HG02798 (cell line): ENCODE measurements around the gene ARHGAP23.

ENCODE experiments used
- ATAC-seq: cut with Tn5 transposase; IDR thresholded peaks from one replicate; pipeline ENCODE4 v1.9.1; 2021; ENCODE audit warnings: mild to moderate bottlenecking; ENCODE audit not compliant: unreplicated experiment, poor library complexity

Gene ARHGAP23, protein sequence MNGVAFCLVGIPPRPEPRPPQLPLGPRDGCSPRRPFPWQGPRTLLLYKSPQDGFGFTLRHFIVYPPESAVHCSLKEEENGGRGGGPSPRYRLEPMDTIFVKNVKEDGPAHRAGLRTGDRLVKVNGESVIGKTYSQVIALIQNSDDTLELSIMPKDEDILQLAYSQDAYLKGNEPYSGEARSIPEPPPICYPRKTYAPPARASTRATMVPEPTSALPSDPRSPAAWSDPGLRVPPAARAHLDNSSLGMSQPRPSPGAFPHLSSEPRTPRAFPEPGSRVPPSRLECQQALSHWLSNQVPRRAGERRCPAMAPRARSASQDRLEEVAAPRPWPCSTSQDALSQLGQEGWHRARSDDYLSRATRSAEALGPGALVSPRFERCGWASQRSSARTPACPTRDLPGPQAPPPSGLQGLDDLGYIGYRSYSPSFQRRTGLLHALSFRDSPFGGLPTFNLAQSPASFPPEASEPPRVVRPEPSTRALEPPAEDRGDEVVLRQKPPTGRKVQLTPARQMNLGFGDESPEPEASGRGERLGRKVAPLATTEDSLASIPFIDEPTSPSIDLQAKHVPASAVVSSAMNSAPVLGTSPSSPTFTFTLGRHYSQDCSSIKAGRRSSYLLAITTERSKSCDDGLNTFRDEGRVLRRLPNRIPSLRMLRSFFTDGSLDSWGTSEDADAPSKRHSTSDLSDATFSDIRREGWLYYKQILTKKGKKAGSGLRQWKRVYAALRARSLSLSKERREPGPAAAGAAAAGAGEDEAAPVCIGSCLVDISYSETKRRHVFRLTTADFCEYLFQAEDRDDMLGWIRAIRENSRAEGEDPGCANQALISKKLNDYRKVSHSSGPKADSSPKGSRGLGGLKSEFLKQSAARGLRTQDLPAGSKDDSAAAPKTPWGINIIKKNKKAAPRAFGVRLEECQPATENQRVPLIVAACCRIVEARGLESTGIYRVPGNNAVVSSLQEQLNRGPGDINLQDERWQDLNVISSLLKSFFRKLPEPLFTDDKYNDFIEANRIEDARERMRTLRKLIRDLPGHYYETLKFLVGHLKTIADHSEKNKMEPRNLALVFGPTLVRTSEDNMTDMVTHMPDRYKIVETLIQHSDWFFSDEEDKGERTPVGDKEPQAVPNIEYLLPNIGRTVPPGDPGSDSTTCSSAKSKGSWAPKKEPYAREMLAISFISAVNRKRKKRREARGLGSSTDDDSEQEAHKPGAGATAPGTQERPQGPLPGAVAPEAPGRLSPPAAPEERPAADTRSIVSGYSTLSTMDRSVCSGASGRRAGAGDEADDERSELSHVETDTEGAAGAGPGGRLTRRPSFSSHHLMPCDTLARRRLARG (N-terminal part only)

GRCh38 chr17:38428112-38428642 is at the start of gene ARHGAP23:
Gene ARHGAP23 (plus strand): TSS chr17:38428464. CDS start chr17:38428486, 22 bp downstream.
- ATAC-seq, result peak; percentile 45

- ATAC-seq, result no peak
These were observed 48.8 kb upstream of the ARHGAP23 start for GRCh38 chr17:38379448-38379847.

DNA sequence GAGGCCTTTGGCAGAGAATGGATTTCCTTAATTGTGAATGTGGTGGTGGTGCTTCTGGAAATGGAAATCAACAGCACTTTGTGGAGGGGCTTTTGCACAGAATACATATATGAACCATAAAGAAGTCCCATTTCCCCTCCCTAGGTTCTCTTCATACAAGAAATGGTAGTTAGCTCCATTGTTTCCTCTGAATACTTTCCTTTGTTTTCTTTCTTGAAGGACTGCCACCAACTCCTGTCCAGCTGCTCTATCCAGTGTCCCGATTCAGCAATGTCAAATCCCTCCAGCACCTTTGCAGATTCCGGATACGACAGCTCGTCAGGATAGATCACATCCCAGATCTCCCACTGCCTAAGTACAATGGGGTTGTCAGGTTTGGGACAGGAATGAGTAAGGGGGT is 33.2 kb upstream of the ARHGAP23 start:
- no peak for ATAC-seq

- no peak for ATAC-seq
These were observed 31.0 kb upstream of the ARHGAP23 start for GRCh38 chr17:38397227-38397626.

GRCh38 chr17:38400286-38400685 is 28.0 kb upstream of the ARHGAP23 start:
- ATAC-seq, result no peak

DNA sequence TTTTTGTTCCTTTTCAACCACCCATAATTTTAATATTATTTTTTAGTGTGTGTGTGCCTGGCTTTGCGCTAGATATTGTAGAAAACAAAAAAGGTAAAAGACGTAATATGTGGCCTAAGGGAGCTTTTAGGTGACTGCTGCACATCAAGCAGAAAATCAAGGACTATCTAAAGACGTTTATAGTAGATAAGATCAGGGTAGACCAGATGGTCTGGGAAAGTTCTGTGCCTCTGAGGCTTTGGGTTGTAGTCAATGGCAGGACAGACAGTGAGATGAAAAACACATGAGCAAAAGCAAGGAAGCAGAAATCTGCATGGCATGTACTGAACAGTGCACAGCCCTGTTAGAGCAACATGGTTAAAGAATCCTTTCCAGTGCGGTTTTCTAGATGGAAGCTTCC is 26.8 kb upstream of the ARHGAP23 start:
- no peak for ATAC-seq

DNA sequence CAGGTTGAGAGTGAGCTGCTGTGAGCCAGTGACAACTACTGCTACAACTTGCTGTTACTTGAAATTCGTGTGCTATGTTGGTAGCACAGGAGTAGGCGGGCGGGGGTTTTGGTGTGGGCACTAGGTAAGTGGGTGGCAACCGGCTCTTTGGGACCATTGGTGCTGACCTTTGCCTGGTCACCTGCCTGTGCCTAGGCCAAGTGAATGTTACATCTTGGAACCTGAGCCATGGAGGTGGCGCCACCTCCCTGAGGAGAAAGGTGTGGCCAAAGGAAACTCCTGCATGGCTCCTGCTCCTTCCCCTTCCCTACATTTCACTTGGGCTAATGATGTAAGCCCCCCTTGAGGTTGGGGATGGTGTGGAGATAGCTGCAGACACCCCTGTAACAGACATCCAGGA is 25.4 kb upstream of the ARHGAP23 start:
- ATAC-seq, result no peak

- no peak for ATAC-seq
These were observed 24.8 kb upstream of the ARHGAP23 start for GRCh38 chr17:38403491-38403890.

- no peak for ATAC-seq
These were observed 23.9 kb upstream of the ARHGAP23 start for GRCh38 chr17:38404174-38404943.

- ATAC-seq, result no peak
These were observed 22.6 kb upstream of the ARHGAP23 start for GRCh38 chr17:38405654-38406053.

- no peak for ATAC-seq
These were observed 18.1 kb upstream of the ARHGAP23 start for GRCh38 chr17:38410201-38410600.

DNA sequence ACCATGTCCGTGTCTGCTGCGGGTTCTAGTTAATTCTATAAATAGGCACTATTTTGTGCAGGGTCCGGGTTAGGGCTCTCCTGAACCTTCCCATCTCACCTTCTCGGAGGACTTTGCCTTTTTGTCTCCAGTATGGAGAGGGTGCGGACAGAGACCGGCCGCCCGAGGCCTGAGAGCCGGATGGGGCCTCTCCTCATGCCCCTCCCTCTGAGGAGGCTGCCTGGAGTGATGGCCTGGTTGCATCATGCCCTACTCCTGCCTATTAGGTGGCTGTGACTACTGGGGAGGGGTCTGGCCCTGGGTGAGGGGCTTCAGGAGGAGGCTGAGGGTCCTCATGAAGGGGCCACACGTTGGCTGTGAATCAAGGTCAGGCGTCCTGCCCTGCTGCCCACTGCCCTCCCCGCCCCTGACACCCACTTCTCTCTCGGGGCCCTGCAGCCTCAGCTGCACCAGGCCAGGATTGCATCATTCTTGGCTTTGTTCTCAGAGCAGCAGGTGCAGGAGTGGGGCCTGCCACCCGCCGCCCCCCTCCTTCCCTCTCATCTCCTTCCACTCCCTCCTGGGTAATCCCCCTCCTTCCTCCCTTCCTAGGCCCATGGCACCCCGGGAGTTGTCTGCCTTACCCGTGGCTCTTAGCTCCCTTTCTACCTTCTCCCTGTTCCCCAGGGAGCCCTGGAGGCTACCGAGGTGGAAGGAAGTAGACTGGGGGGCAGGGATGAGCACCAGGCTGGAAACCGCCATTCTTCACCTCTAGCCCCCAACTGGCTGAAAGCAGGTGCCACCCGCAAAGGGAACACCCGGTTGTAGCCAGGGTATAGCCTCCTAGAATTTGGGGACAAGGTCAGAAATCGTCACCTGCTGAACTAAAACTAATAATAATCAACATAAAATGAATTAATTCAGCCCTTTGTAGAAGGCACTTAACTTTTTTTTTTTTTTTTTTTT is 12.7 kb upstream of the ARHGAP23 start:
- peak; percentile 58 for ATAC-seq

GRCh38 chr17:38416840-38417209 is 11.4 kb upstream of the ARHGAP23 start:
- no peak for ATAC-seq

DNA sequence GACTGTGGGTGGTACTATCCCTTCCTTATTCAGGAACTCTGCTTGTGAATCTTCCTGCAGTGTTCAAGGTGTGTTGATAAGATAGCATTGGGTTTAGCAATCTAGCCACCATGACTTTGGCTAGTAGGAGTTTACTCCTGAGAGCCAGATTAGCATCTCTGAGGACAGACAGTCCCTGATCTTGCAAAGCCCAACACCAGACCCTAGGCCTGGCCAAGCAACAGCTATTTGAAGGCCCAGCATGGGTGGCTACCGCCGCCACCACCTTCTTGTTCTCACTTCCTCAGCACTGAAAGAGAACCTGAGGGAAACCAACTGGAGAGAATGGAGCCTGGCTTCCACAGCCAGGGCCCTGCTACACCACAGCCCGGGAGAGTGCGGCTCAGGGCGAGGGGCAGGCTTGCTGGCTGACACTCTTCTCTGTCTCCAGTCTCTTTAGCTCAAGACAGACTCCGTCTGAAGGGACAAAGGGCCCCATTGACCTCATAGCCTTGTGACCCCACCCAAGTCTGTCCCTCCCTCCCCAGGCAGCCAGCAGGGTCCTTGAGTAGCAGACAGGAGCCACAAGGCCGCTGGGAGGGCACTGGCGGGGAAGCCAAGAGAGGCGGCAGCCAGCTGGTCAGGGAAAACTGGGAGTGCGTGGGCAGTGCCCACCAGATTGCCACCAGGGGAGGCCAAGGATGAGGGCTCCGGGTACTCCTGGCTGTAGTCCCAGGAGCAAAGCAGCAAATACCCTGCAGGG is 10.9 kb upstream of the ARHGAP23 start:
- no peak for ATAC-seq

- ATAC-seq, result no peak
These were observed 10.1 kb upstream of the ARHGAP23 start for GRCh38 chr17:38418062-38418692.

GRCh38 chr17:38418693-38419507 is 9.4 kb upstream of the ARHGAP23 start:
- ATAC-seq, result no peak
